GM04504 (cell line): ENCODE results near the gene DDB1.
A peak's percentile ranks its signal among the peaks of the same experiment; 100 is the strongest.
"Not testable (repeated sequence)": the region's sequence is repeated elsewhere in the genome, so short reads cannot be mapped to it uniquely, and the experiment has no call there.

Experiments
- DNase-seq: peaks from one replicate; pipeline ENCODE4 v3.0.0-alpha.2; 2012; ENCODE audit warnings: low read depth

DDB1 gene

DNA sequence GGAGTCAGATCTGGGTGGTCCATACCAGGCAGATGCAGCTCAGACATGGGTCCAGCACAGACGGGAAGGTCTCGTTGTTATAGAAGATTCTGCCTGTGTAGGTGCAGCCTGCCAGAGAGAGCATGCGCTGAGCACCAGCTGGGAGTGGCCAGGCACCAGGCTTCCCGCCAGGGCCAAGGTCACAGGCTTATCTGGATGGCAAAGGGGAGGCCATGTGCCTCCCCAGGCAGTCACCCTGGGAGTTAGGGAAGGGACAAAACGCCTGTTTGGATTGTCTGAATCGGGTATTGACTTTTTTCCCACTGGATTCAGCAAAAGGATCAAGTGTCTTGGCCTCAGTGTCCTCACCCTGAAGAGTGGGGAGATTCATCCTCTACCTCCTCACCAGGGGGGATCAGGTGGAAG, 65.5 kb downstream of the DDB1 start:
- DNase-seq: no peak

DNA sequence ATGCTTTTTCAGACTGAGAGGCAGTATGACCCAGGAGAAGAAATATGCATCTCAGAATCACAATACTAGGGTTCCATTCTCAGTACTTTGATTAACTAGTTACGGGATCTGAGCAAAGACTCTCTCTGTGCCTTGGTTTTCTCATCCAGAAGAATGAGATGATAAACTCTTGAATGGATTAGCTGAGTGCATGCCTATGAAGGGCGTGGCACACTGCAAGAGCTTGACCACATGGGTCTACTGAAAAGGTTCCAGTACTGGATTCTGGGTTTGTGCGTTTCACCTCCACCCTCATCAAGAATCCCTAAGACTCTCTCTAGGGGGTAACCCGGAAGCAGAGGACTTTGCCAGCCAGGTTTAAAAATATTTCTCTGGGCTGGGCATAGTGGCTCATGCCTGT, 66.3 kb downstream of the DDB1 start:
- DNase-seq: no peak

DNA sequence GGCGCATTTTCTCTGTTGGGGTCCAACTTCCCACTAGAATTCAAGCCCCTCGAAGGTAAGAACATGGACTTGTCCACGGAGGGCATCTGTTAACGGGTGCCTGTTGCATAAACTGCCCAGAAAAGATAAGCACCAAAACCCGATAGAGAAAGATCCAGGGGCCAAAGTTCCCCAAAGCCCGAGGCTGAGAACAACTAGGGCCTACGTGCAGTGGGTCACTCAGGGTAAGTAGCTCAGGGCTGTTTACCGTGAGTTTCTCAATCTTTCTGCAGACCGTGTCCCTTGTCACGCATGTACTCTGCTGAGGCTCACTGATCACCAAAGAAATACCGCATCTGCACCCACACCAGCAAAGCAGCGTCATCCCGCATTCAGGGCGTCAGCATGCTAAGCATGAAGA, 67.5 kb downstream of the DDB1 start:
- DNase-seq: no peak

DNA sequence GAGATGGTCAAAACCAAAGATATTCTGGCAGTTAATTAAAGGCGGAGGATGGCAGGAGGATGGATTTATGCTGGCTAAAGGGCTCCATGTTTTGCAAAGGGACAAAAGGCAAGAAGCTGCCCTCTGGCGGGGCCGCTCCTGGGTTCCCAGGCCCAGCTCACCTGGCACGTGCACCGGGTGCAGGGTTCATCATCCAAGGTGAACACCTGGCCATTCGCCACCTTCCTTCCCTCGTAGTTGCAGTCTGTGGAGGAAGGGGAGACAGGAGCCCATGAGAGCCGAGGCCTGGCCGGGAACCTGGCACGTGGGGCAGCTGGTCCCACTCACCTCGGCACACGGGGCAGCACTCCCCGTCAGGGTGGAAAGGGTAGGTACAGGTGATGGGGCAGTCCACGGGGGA, 68.1 kb downstream of the DDB1 start:
- no peak for DNase-seq

GRCh38 chr11:61264371-61264770, 68.5 kb downstream of the DDB1 start:
- no peak for DNase-seq

- DNase-seq: no peak
Measured at GRCh38 chr11:61259363-61259762, 73.5 kb downstream of the DDB1 start.

- DNase-seq: no peak
Measured at GRCh38 chr11:61258546-61258945, 74.4 kb downstream of the DDB1 start.

DNA sequence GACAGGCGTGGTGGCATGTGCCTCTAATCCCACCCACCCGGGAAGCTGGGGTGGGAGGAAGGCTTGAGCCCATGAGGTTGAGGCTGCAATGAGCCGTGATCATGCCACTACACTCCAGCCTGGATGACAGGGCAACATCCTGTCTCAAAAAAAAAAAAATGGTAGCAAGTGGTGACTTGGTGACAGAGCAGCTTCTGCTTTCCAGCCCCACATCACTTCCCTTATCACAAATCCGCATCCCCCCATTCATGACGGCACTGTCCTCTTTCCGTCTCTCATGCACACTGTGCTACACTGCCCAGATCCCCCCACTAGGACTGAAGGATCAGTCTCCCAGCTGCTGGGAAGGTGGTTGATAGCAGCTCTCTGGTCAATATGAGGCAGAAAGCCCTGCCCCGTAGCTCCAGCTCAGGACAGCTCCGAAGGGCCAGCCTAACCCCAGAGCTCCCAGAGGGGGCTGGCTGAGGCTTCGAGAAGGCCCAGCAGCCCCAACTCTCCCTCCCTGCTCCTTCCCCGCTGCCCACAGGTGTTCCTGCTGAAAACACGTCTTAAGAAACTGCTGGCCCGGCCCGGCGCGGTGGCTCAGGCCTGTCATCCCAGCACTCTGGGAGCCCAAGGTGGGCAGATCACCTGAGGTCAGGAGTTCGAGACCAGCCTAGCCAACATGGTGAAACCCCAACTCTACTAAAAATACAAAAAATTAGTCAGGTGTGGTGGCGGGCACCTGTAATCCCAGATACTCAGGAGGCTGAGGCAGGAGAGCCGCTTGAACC, 76.0 kb downstream of the DDB1 start:
- no peak for DNase-seq

DNA sequence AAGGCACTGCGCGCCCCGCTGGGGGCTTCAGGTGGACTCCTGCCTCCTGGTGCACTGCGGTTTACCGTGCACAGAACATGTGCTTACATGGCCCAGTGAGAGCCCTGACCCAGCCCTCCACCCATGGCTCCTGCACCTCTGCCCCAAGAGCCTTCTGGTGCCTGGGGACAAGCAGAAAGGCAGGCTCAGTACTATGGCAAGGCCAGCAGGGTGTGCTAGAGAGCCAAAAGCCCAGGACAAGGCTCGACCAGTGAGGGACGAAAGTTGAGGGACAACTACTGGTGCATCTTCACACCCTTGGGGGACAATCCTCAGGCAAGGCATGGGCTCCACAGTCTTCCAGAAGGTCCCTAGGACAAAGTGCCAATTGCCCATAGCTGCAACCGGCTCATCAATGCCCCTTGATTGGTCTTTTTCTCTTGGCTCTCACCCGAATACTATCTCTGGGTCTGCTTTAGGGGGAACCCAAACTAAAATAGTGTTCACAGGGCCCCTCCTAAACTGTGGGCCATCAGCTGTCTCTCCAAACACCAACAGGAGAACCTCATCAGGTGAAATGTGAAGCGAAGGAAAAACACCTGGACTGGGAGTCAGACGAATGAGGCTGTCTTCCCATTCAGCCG, 78.4 kb downstream of the DDB1 start:
- peak; percentile 27 for DNase-seq

- DNase-seq: not testable (repeated sequence)
Measured at GRCh38 chr11:61252332-61252731, 80.6 kb downstream of the DDB1 start.

DNA sequence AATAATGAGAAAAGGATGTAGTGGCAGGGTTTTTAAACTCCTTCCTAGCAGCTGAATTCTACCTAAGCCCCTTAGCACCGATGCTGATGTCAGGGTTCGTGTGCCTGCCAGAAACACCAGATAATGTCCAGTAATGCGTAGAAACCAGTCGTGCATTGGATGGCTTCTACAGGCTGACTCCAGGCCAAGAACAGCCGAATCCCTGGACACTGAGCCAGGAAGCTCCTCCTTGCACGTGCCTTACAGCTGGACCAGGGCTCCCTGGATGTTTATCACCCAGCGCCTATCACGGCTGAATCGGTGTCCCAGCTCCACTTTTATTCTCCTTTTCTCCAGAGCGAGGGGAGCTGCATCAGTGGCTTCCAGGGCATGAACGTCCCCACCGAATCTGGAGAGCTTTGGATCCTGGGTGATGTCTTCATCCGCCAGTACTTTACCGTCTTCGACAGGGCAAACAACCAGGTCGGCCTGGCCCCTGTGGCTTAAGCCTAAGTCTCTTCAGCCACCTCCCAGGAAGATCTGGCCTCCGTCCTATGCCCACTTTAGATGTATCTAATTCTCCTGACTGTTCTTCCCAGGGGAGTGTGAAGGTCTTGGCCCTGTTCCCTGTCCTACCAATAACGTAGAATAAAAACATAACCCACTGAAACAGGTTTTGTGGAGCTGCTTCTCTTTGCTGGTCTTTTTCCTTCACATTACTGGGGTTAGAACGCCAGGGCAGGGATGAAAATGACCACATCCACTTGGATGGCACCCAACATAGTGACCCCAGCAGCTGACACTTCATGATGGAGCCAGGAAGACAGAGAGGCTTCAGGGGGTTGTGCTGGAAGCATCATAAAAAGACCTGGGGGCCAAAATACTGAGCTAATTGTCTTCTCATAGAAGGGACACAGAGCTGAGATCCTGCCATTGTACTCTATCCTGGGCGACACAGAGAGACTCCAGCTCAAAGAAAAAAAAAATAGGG, 81.8 kb downstream of the DDB1 start:
- DNase-seq: not testable (repeated sequence)
